ENCODE measurements around the gene MFSD1.

- TF ChIP-seq ZFP3 (CRISPR knock-in tag; IDR thresholded peaks at IDR 0.05) (no peak), ARNTL (CRISPR knock-in tag; IDR thresholded peaks at IDR 0.05; ENCODE audit: borderline replicate concordance, low read depth) (no peak), RARB (CRISPR knock-in tag; IDR thresholded peaks at IDR 0.05) (no peak), ESRRG (CRISPR knock-in tag; IDR thresholded peaks at IDR 0.05) (no peak), SNAI2 (CRISPR knock-in tag; IDR thresholded peaks at IDR 0.05) (no peak), ZNF565 (CRISPR knock-in tag; conservative IDR thresholded peaks at IDR 0.05; ENCODE audit: low read depth) (no peak), ISL1 (CRISPR knock-in tag; IDR thresholded peaks at IDR 0.05) (no peak)
- TF ChIP-seq, protein P1, sequence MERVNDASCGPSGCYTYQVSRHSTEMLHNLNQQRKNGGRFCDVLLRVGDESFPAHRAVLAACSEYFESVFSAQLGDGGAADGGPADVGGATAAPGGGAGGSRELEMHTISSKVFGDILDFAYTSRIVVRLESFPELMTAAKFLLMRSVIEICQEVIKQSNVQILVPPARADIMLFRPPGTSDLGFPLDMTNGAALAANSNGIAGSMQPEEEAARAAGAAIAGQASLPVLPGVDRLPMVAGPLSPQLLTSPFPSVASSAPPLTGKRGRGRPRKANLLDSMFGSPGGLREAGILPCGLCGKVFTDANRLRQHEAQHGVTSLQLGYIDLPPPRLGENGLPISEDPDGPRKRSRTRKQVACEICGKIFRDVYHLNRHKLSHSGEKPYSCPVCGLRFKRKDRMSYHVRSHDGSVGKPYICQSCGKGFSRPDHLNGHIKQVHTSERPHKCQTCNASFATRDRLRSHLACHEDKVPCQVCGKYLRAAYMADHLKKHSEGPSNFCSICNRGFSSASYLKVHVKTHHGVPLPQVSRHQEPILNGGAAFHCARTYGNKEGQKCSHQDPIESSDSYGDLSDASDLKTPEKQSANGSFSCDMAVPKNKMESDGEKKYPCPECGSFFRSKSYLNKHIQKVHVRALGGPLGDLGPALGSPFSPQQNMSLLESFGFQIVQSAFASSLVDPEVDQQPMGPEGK (CRISPR knock-in tag; IDR thresholded peaks at IDR 0.05; ENCODE audit: borderline replicate concordance) = no peak
- TF ChIP-seq, protein P2, sequence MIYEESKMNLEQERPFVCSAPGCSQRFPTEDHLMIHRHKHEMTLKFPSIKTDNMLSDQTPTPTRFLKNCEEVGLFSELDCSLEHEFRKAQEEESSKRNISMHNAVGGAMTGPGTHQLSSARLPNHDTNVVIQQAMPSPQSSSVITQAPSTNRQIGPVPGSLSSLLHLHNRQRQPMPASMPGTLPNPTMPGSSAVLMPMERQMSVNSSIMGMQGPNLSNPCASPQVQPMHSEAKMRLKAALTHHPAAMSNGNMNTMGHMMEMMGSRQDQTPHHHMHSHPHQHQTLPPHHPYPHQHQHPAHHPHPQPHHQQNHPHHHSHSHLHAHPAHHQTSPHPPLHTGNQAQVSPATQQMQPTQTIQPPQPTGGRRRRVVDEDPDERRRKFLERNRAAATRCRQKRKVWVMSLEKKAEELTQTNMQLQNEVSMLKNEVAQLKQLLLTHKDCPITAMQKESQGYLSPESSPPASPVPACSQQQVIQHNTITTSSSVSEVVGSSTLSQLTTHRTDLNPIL (CRISPR knock-in tag; IDR thresholded peaks at IDR 0.05; ENCODE audit: low read depth) = no peak
These were observed 7.8 kb downstream of the MFSD1 start for GRCh38 chr3:158809642-158810041.
